ENCODE data around the gene GNAS-AS1. TPM values are rescaled to one million over a fixed set of nuclear protein-coding genes. Genes with fewer than 3 reads are reported as not detected.
"Not testable (repeated sequence)": the region's sequence is repeated elsewhere in the genome, so short reads cannot be mapped to it uniquely, and the experiment has no call there.

Gene GNAS-AS1
- total RNA-seq, 4 donors from 2014 or later, result 0.42 to 1.9 (median 1.1) TPM

- H3K36me3 ChIP-seq, result no peaks in the 10 kb centered on the region
- H3K4me3 ChIP-seq (replicated peaks in 1 of 3), result no peak overlapping the region
- 63 to 89% methylated on average over 8 of the region's 8 CpGs for WGBS, 2 donors
- no peaks in the 10 kb centered on the region for H3K27me3 ChIP-seq
- DNase-seq, result no peak
- H3K9me3 ChIP-seq, result no peaks in the 10 kb centered on the region
- H3K27ac ChIP-seq, result no peak overlapping the region
- intact Hi-C loops (cut with DNase I), result no loop called here
- H3K4me1 ChIP-seq, result no peaks in the 10 kb centered on the region
- TF ChIP-seq POLR2A (IDR thresholded peaks at IDR 0.05), result no peak
- TF ChIP-seq, protein P1, sequence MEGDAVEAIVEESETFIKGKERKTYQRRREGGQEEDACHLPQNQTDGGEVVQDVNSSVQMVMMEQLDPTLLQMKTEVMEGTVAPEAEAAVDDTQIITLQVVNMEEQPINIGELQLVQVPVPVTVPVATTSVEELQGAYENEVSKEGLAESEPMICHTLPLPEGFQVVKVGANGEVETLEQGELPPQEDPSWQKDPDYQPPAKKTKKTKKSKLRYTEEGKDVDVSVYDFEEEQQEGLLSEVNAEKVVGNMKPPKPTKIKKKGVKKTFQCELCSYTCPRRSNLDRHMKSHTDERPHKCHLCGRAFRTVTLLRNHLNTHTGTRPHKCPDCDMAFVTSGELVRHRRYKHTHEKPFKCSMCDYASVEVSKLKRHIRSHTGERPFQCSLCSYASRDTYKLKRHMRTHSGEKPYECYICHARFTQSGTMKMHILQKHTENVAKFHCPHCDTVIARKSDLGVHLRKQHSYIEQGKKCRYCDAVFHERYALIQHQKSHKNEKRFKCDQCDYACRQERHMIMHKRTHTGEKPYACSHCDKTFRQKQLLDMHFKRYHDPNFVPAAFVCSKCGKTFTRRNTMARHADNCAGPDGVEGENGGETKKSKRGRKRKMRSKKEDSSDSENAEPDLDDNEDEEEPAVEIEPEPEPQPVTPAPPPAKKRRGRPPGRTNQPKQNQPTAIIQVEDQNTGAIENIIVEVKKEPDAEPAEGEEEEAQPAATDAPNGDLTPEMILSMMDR (IDR thresholded peaks at IDR 0.05), result no peak
These were observed 28.6 kb downstream of the GNAS-AS1 start for GRCh38 chr20:58822149-58822548.

GRCh38 chr20:58820515-58820914 is 30.2 kb downstream of the GNAS-AS1 start:
- H3K4me3 ChIP-seq (replicated peaks in 1 of 3); H3K27ac ChIP-seq; intact Hi-C loops (cut with DNase I); H3K27me3 ChIP-seq; DNase-seq; H3K9me3 ChIP-seq; H3K36me3 ChIP-seq; H3K4me1 ChIP-seq: not testable (repeated sequence)
- WGBS, 2 donors, result 90 to 93% methylated on average over 6 of the region's 6 CpGs

DNA sequence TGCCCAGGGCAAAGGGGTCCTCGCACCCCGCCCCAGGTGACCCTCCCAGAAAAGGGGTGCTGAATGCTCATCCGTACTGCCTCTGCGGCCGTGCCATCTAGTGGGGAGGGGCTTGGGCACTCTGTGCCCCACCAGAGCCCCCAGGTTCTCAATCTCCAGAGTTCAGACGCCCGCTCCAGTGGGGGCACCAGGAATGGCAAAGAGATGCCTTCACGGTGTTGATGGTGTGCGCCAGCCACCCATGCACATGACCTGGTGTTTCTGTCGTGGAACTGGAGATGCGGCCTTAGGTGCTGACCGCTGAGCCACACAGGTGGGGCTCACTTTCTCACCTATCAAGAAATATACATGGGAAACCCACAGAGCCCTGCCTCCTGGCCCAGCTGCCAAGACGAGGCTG is 30.8 kb downstream of the GNAS-AS1 start:
- H3K27me3 ChIP-seq, result no peaks in the 10 kb centered on the region
- intact Hi-C loops (cut with DNase I), result no loop called here
- no peak for DNase-seq
- H3K4me1 ChIP-seq, result no peaks in the 10 kb centered on the region
- H3K27ac ChIP-seq, result no peak overlapping the region
- no peak overlapping the region for H3K4me3 ChIP-seq (replicated peaks in 1 of 3)
- no peaks in the 10 kb centered on the region for H3K9me3 ChIP-seq
- 98 to 100% methylated on average over 4 to 6 of the region's 13 CpGs for WGBS, 2 donors
- no peak for TF ChIP-seq POLR2A (IDR thresholded peaks at IDR 0.05)
- TF ChIP-seq, protein P1 (IDR thresholded peaks at IDR 0.05), result no peak
- H3K36me3 ChIP-seq, result no peaks in the 10 kb centered on the region

GRCh38 chr20:58818586-58819285 is 32.0 kb downstream of the GNAS-AS1 start:
- DNase-seq, result no peak

DNA sequence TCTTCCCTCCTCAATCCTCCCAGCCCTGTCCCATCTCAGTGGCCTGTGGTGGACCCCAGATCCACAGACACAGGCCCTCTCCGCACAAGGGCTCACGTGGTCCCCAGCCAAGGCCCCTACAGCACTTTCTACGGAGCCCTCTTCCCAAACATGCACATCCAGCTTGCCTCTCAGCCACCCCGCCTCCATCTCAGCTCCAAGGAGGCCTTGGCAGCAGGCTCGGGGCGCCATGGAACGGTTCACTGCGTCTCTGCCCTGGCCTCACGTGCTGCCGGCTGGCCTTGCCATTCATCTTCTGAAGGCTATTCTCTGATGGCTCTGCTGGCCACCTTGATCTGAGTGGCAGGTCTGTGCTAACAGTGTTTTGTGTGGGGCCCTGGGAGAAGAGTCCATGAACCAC is 33.0 kb downstream of the GNAS-AS1 start:
- intact Hi-C loops (cut with DNase I), result no loop called here
- TF ChIP-seq POLR2A (IDR thresholded peaks at IDR 0.05), result no peak
- TF ChIP-seq, protein P1 (IDR thresholded peaks at IDR 0.05), result no peak
- Histone ChIP-seq H3K27me3 (no peaks in the 10 kb centered on the region), H3K4me1 (no peaks in the 10 kb centered on the region), H3K27ac (no peak overlapping the region), H3K36me3 (no peaks in the 10 kb centered on the region), H3K4me3 (replicated peaks in 1 of 3) (no peak overlapping the region), H3K9me3 (no peaks in the 10 kb centered on the region)
- DNase-seq, result peak; percentile 41 to 60
- 89 to 91% methylated on average over 10 of the region's 10 CpGs for WGBS, 2 donors

More at GRCh38 chr20:58818586-58819285, 32.0 kb downstream of the GNAS-AS1 start:
- H3K27me3 ChIP-seq, result no peaks in the 10 kb centered on the region
- no peaks in the 10 kb centered on the region for H3K9me3 ChIP-seq
- no peaks in the 10 kb centered on the region for H3K36me3 ChIP-seq
- no peak overlapping the region for H3K27ac ChIP-seq
- 83 to 84% methylated on average over 8 of the region's 8 CpGs for WGBS, 2 donors
- intact Hi-C loops (cut with DNase I), result no loop called here
- H3K4me3 ChIP-seq (replicated peaks in 1 of 3), result no peak overlapping the region
- no peaks in the 10 kb centered on the region for H3K4me1 ChIP-seq
- TF ChIP-seq POLR2A (IDR thresholded peaks at IDR 0.05), result no peak
- TF ChIP-seq, protein P1 (IDR thresholded peaks at IDR 0.05), result no peak

Measured in thyroid gland (tissue), 4 donors.